Measurements from ENCODE around the gene BAAT. TPM values are rescaled to one million over a fixed set of nuclear protein-coding genes. Genes with fewer than 3 reads are reported as not detected.

Gene BAAT
- total and polyA plus RNA-seq, 2 of the 13 experiments (the other 11 are each of a cell fraction or from before 2014, with no cell fraction given), result 0.71 to 7.9 TPM

DNA sequence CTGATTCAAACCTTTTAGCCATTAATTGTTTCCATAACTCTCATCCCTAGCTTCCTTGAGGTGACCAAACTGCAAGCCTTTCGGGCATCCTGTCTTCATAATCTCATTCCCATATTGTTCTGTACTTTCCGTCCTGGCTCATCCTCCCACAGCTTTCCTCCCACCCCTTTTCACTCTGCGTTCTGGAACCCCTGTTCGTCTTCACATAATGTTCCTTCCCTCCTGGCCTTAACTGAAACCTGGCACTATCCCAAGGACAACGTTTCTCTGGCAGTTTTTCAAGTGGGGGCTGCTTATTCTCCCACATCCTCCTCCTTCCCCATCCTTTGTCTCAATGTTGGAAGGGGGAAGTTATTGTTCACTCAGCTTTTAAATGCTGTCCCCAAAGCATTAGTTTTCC lies 15.3 kb upstream of the BAAT start:
- CTCF ChIA-PET (ENCODE audit: low intra/inter-chr PET ratio, low total read pairs), result no interaction called here
- no peaks in the 10 kb centered on the region for H3K9me3 ChIP-seq (ENCODE audit: low read length)
- DNase-seq (ENCODE audit: low spot score) (no peak), FAIRE-seq (no peak), ATAC-seq (no peak)
- POLR2A ChIA-PET, result interaction anchor here (0.7 to 2.6 kb wide), 4 partner anchors 9 to 76 kb away, joined by 3 to 54 read pairs (median 18); no protein-coding TSS in a partner anchor
- H3K9ac ChIP-seq (ENCODE audit: insufficient read depth, low read depth, low read length), result peak overlapping the region; percentile 81
- BruUV-seq (replicated peaks), result TSS peak; percentile 38
- peaks cover 81% of the 10 kb centered on the region for H3K79me2 ChIP-seq (ENCODE audit: insufficient read depth, low read length)
- H3K4me3 ChIP-seq (replicated peaks in 1 of 3; ENCODE audit: insufficient read depth in 1 of 3, low read depth in 2 of 3, low read length in 3 of 3), result peak overlapping the region; percentile 82 to 90 (median 86)
- in situ Hi-C loops (cut with HindIII; ENCODE audit: extremely low pct_ligation_motif_present, low pct_unique_long_range_greater_than_20kb), result no loop called here
- intact Hi-C loops (cut with micrococcal nuclease; ENCODE audit: unreplicated experiment), result no loop called here
- peak overlapping the region; percentile 55 for H3K27ac ChIP-seq (ENCODE audit: extremely low read length, insufficient read depth, low read length)
- H3K36me3 ChIP-seq (replicated peaks in 1 of 2; ENCODE audit: control insufficient read depth in 1 of 2, insufficient read depth in 2 of 2, low read length in 2 of 2), result peaks cover 11 to 63% of the 10 kb centered on the region in 2 experiments
- 0 out of 2 replicates have a peak, but pooled peaks cover 7% of the 10 kb centered on the region for H4K20me1 ChIP-seq (ENCODE audit: insufficient read depth, low read length)
- peaks cover 67% of the 10 kb centered on the region for H3K4me1 ChIP-seq (ENCODE audit: insufficient read depth, low read length)
- no peak overlapping the region for H2AFZ ChIP-seq (ENCODE audit: low read length)
- no peaks in the 10 kb centered on the region; a peak in 1 of 5 replicates for H3K27me3 ChIP-seq (ENCODE audit: control insufficient read depth in 1 of 2, insufficient read depth in 2 of 2, low read length in 2 of 2)
- 36% methylated on average over 5 of the region's 5 CpGs for WGBS (ENCODE audit: low lambda C conversion rate)
- peak overlapping the region; percentile 94 for H3K4me2 ChIP-seq (ENCODE audit: low read depth, low read length)
- TF ChIP-seq ZNF772 (CRISPR knock-in tag; IDR thresholded peaks at IDR 0.05) (no peak), ZNF383 (CRISPR knock-in tag; IDR thresholded peaks at IDR 0.05; ENCODE audit: borderline replicate concordance) (peak; percentile 31; the same call in 1 of the 2 replicates), ZFP41 (CRISPR knock-in tag; IDR thresholded peaks at IDR 0.05; ENCODE audit: borderline replicate concordance) (no peak), ZNF792 (CRISPR knock-in tag; IDR thresholded peaks at IDR 0.05) (no peak), ZMYM2 (CRISPR knock-in tag; IDR thresholded peaks at IDR 0.05) (no peak), RBFOX2 (IDR thresholded peaks at IDR 0.05; ENCODE audit: low read depth, low read length) (peak; percentile 37; the same call in 1 of the 2 replicates), GZF1 (CRISPR knock-in tag; IDR thresholded peaks at IDR 0.05) (no peak), ZNF557 (CRISPR knock-in tag; IDR thresholded peaks at IDR 0.05) (no peak), MAZ (IDR thresholded peaks at IDR 0.05; ENCODE audit: borderline replicate concordance, low read depth, low read length) (no peak), MAZ (CRISPR knock-in tag; IDR thresholded peaks at IDR 0.05; ENCODE audit: low read depth) (no peak), ZNF30 (CRISPR knock-in tag; IDR thresholded peaks at IDR 0.05) (no peak), BRCA1 (CRISPR knock-in tag; IDR thresholded peaks at IDR 0.05) (no peak), TBL1XR1 (IDR thresholded peaks at IDR 0.05; ENCODE audit: borderline replicate concordance, low read length, partially characterized antibody) (no peak), EED (CRISPR knock-in tag; IDR thresholded peaks at IDR 0.05) (no peak)
- TF ChIP-seq, protein P1, sequence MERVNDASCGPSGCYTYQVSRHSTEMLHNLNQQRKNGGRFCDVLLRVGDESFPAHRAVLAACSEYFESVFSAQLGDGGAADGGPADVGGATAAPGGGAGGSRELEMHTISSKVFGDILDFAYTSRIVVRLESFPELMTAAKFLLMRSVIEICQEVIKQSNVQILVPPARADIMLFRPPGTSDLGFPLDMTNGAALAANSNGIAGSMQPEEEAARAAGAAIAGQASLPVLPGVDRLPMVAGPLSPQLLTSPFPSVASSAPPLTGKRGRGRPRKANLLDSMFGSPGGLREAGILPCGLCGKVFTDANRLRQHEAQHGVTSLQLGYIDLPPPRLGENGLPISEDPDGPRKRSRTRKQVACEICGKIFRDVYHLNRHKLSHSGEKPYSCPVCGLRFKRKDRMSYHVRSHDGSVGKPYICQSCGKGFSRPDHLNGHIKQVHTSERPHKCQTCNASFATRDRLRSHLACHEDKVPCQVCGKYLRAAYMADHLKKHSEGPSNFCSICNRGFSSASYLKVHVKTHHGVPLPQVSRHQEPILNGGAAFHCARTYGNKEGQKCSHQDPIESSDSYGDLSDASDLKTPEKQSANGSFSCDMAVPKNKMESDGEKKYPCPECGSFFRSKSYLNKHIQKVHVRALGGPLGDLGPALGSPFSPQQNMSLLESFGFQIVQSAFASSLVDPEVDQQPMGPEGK (CRISPR knock-in tag; IDR thresholded peaks at IDR 0.05), result peak; percentile 19; the same call in 1 of the 2 replicates
- TF ChIP-seq, protein P2, sequence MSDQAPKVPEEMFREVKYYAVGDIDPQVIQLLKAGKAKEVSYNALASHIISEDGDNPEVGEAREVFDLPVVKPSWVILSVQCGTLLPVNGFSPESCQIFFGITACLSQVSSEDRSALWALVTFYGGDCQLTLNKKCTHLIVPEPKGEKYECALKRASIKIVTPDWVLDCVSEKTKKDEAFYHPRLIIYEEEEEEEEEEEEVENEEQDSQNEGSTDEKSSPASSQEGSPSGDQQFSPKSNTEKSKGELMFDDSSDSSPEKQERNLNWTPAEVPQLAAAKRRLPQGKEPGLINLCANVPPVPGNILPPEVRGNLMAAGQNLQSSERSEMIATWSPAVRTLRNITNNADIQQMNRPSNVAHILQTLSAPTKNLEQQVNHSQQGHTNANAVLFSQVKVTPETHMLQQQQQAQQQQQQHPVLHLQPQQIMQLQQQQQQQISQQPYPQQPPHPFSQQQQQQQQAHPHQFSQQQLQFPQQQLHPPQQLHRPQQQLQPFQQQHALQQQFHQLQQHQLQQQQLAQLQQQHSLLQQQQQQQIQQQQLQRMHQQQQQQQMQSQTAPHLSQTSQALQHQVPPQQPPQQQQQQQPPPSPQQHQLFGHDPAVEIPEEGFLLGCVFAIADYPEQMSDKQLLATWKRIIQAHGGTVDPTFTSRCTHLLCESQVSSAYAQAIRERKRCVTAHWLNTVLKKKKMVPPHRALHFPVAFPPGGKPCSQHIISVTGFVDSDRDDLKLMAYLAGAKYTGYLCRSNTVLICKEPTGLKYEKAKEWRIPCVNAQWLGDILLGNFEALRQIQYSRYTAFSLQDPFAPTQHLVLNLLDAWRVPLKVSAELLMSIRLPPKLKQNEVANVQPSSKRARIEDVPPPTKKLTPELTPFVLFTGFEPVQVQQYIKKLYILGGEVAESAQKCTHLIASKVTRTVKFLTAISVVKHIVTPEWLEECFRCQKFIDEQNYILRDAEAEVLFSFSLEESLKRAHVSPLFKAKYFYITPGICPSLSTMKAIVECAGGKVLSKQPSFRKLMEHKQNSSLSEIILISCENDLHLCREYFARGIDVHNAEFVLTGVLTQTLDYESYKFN (CRISPR knock-in tag; conservative IDR thresholded peaks at IDR 0.05), result 0 out of 2 replicates have a peak, but pooled peaks have one; percentile 2
- TF ChIP-seq, protein P3, sequence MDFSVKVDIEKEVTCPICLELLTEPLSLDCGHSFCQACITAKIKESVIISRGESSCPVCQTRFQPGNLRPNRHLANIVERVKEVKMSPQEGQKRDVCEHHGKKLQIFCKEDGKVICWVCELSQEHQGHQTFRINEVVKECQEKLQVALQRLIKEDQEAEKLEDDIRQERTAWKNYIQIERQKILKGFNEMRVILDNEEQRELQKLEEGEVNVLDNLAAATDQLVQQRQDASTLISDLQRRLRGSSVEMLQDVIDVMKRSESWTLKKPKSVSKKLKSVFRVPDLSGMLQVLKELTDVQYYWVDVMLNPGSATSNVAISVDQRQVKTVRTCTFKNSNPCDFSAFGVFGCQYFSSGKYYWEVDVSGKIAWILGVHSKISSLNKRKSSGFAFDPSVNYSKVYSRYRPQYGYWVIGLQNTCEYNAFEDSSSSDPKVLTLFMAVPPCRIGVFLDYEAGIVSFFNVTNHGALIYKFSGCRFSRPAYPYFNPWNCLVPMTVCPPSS (IDR thresholded peaks at IDR 0.05), result no peak
- TF ChIP-seq, protein P4, sequence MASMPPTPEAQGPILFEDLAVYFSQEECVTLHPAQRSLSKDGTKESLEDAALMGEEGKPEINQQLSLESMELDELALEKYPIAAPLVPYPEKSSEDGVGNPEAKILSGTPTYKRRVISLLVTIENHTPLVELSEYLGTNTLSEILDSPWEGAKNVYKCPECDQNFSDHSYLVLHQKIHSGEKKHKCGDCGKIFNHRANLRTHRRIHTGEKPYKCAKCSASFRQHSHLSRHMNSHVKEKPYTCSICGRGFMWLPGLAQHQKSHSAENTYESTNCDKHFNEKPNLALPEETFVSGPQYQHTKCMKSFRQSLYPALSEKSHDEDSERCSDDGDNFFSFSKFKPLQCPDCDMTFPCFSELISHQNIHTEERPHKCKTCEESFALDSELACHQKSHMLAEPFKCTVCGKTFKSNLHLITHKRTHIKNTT (CRISPR knock-in tag; IDR thresholded peaks at IDR 0.05), result no peak

Data from HepG2 (cell line).